Immature natural killer cell (primary cell): ENCODE results near the gene B3GAT3. TPM values are rescaled to one million over a fixed set of nuclear protein-coding genes. Genes with fewer than 3 reads are reported as not detected.

ENCODE experiments used
- DNase-seq, 3 donors: peaks; one replicate each; pipeline ENCODE4 v3.0.0; 2022; ENCODE audit warnings: mixed read lengths in 1 of 3
- H3K27ac Mint-ChIP-seq, 6 donors: one replicate each; pipeline ENCODE4 v1.8.0; 2020; ENCODE audit warnings: mixed read lengths in 6 of 6, mild to moderate bottlenecking in 5 of 6, inconsistent platforms in 4 of 6, moderate library complexity in 3 of 6
- H3K27me3 Mint-ChIP-seq, 3 donors: one replicate each; pipeline ENCODE4 v1.8.0; 2020 to 2021; ENCODE audit warnings: low read depth in 3 of 3, mild to moderate bottlenecking in 3 of 3, mixed read lengths in 3 of 3, moderate library complexity in 3 of 3, inconsistent platforms in 1 of 3
- H3K36me3 Mint-ChIP-seq, 3 donors: one replicate each; pipeline ENCODE4 v1.8.0; 2020; ENCODE audit warnings: mixed read lengths in 3 of 3, inconsistent platforms in 2 of 3, mild to moderate bottlenecking in 2 of 3
- H3K4me1 Mint-ChIP-seq, 2 donors: one replicate each; pipeline ENCODE4 v1.8.0; 2020; ENCODE audit warnings: inconsistent platforms in 2 of 2, mild to moderate bottlenecking in 2 of 2, mixed read lengths in 2 of 2, moderate library complexity in 1 of 2
- H3K4me3 Mint-ChIP-seq, 5 donors: one replicate each; pipeline ENCODE4 v1.8.0; 2020; ENCODE audit warnings: mild to moderate bottlenecking in 5 of 5, mixed read lengths in 5 of 5, inconsistent platforms in 3 of 5, moderate library complexity in 3 of 5
- H3K9me3 Mint-ChIP-seq, 6 donors: one replicate each; pipeline ENCODE4 v1.8.0; 2020; ENCODE audit warnings: mild to moderate bottlenecking in 6 of 6, mixed read lengths in 6 of 6, inconsistent platforms in 4 of 6, moderate library complexity in 3 of 6
- polyA plus RNA-seq, 3 donors: library from polyadenylated mRNA; unstranded; fragments of 300-500 nt; fragmentation: Illumina TruSeq; gene quantifications; one replicate each; pipeline ENCODE4 v1.2.3, GENCODE V29; 2021

B3GAT3 gene
- polyA plus RNA-seq, 3 donors from 2014 or later = 35.5 to 54.1 (median 49.7) TPM

GRCh38 chr11:62605467-62605866 is 16.3 kb downstream of the B3GAT3 start:
- H3K27ac Mint-ChIP-seq = no peak overlapping the region
- H3K9me3 Mint-ChIP-seq = no peaks in the 10 kb centered on the region
- peaks cover 4 to 31% (median 25%) of the 10 kb centered on the region in 3 donors for H3K36me3 Mint-ChIP-seq
- DNase-seq = no peak
- H3K27me3 Mint-ChIP-seq = peaks cover 5 to 7% (median 6%) of the 10 kb centered on the region in 3 donors
- peaks cover 30 to 35% of the 10 kb centered on the region in 2 donors for H3K4me1 Mint-ChIP-seq
- no peak overlapping the region for H3K4me3 Mint-ChIP-seq

GRCh38 chr11:62604460-62605120 is 17.2 kb downstream of the B3GAT3 start:
- DNase-seq = no peak
- Mint-ChIP-seq H3K36me3 (peaks cover under 1 to 29% (median 28%) of the 10 kb centered on the region in 3 donors), H3K9me3 (no peaks in the 10 kb centered on the region), H3K27ac (peak overlapping the region in 1 of 6 donors; percentile 61), H3K27me3 (peaks cover 4 to 10% (median 5%) of the 10 kb centered on the region in 3 donors), H3K4me1 (peaks cover 33 to 38% of the 10 kb centered on the region in 2 donors), H3K4me3 (peak overlapping the region in 1 of 5 donors; percentile 61)

GRCh38 chr11:62603776-62604299 is 17.9 kb downstream of the B3GAT3 start:
- peak overlapping the region in 4 of 5 donors; percentile 64 to 82 (median 80) for H3K4me3 Mint-ChIP-seq
- peaks cover 8 to 37% (median 35%) of the 10 kb centered on the region in 3 donors for H3K36me3 Mint-ChIP-seq
- H3K4me1 Mint-ChIP-seq = peaks cover 41 to 44% of the 10 kb centered on the region in 2 donors
- DNase-seq = no peak
- no peaks in the 10 kb centered on the region for H3K9me3 Mint-ChIP-seq
- peak overlapping the region in 5 of 6 donors; percentile 42 to 73 (median 61) for H3K27ac Mint-ChIP-seq
- peaks cover 9 to 10% (median 10%) of the 10 kb centered on the region in 3 donors for H3K27me3 Mint-ChIP-seq

- peaks cover 48 to 49% of the 10 kb centered on the region in 2 donors for H3K4me1 Mint-ChIP-seq
- H3K36me3 Mint-ChIP-seq = peaks cover 14 to 43% (median 41%) of the 10 kb centered on the region in 3 donors
- no peak for DNase-seq
- H3K27me3 Mint-ChIP-seq = peaks cover 10 to 11% (median 11%) of the 10 kb centered on the region in 3 donors
- peak overlapping the region; percentile 64 to 82 (median 78) for H3K4me3 Mint-ChIP-seq
- peak overlapping the region in 5 of 6 donors; percentile 17 to 78 (median 65) for H3K27ac Mint-ChIP-seq
- no peaks in the 10 kb centered on the region for H3K9me3 Mint-ChIP-seq
Observed at GRCh38 chr11:62603072-62603408, 18.7 kb downstream of the B3GAT3 start.

GRCh38 chr11:62602141-62603071 is 19.4 kb downstream of the B3GAT3 start:
- Mint-ChIP-seq H3K27ac (peak overlapping the region; percentile 77 to 99 (median 92)), H3K9me3 (no peaks in the 10 kb centered on the region), H3K27me3 (peaks cover 10 to 11% (median 11%) of the 10 kb centered on the region in 3 donors), H3K4me3 (peak overlapping the region; percentile 92 to 99 (median 97)), H3K4me1 (peaks cover 49 to 55% of the 10 kb centered on the region in 2 donors), H3K36me3 (peaks cover 18 to 42% (median 35%) of the 10 kb centered on the region in 3 donors)
- no peak for DNase-seq

GRCh38 chr11:62601372-62602140 is 20.2 kb downstream of the B3GAT3 start, which contains the start of gene MTA2:
Gene MTA2 (minus strand): TSS chr11:62601865. CDS start chr11:62601450, 415 bp downstream.
- peaks cover 22 to 45% (median 35%) of the 10 kb centered on the region in 3 donors for H3K36me3 Mint-ChIP-seq
- H3K4me3 Mint-ChIP-seq = peak within 1 kb of the TSS; percentile 92 to 99 (median 97)
- H3K27ac Mint-ChIP-seq = peak within 1 kb of the TSS; percentile 93 to 99 (median 97)
- peaks cover 9 to 11% (median 10%) of the 10 kb centered on the region in 3 donors for H3K27me3 Mint-ChIP-seq
- H3K9me3 Mint-ChIP-seq = no peaks in the 10 kb centered on the region
- H3K4me1 Mint-ChIP-seq = peaks cover 52 to 59% of the 10 kb centered on the region in 2 donors
- DNase-seq = peak; percentile 100

- Mint-ChIP-seq H3K4me3 (peak overlapping the region; percentile 92 to 99 (median 97)), H3K27ac (peak overlapping the region; percentile 93 to 99 (median 97)), H3K4me1 (peaks cover 52 to 59% of the 10 kb centered on the region in 2 donors), H3K9me3 (no peaks in the 10 kb centered on the region), H3K36me3 (peaks cover 22 to 43% (median 32%) of the 10 kb centered on the region in 3 donors), H3K27me3 (peaks cover 9 to 11% (median 10%) of the 10 kb centered on the region in 3 donors)
- DNase-seq = peak in 1 of 3 donors; percentile 49
Observed at GRCh38 chr11:62601122-62601371, 20.7 kb downstream of the B3GAT3 start.

- H3K36me3 Mint-ChIP-seq = peaks cover 24 to 46% (median 31%) of the 10 kb centered on the region in 3 donors
- peaks cover 52 to 59% of the 10 kb centered on the region in 2 donors for H3K4me1 Mint-ChIP-seq
- H3K9me3 Mint-ChIP-seq = no peaks in the 10 kb centered on the region
- H3K27ac Mint-ChIP-seq = peak overlapping the region; percentile 93 to 99 (median 97)
- H3K4me3 Mint-ChIP-seq = peak overlapping the region; percentile 92 to 99 (median 97)
- peaks cover 9 to 11% (median 10%) of the 10 kb centered on the region in 3 donors for H3K27me3 Mint-ChIP-seq
- no peak for DNase-seq
Observed at GRCh38 chr11:62600367-62601121, 21.2 kb downstream of the B3GAT3 start.

- Mint-ChIP-seq H3K4me1 (peaks cover 52 to 59% of the 10 kb centered on the region in 2 donors), H3K27me3 (peaks cover 9 to 11% (median 10%) of the 10 kb centered on the region in 3 donors), H3K4me3 (peak overlapping the region; percentile 92 to 99 (median 97)), H3K27ac (peak overlapping the region; percentile 93 to 99 (median 97)), H3K9me3 (no peaks in the 10 kb centered on the region), H3K36me3 (peaks cover 28 to 50% (median 32%) of the 10 kb centered on the region in 3 donors)
- DNase-seq = no peak
Observed at GRCh38 chr11:62599901-62600300, 21.9 kb downstream of the B3GAT3 start.

- peaks cover 9 to 11% (median 10%) of the 10 kb centered on the region in 3 donors for H3K27me3 Mint-ChIP-seq
- peaks cover 33 to 57% (median 35%) of the 10 kb centered on the region in 3 donors for H3K36me3 Mint-ChIP-seq
- H3K9me3 Mint-ChIP-seq = no peaks in the 10 kb centered on the region
- H3K4me3 Mint-ChIP-seq = peak overlapping the region; percentile 92 to 99 (median 97)
- peak; percentile 97 to 98 (median 97) for DNase-seq
- H3K27ac Mint-ChIP-seq = peak overlapping the region; percentile 93 to 99 (median 97)
- H3K4me1 Mint-ChIP-seq = peaks cover 55 to 66% of the 10 kb centered on the region in 2 donors
Observed at GRCh38 chr11:62599069-62599696, 22.6 kb downstream of the B3GAT3 start.

GRCh38 chr11:62595124-62595523 is 26.7 kb downstream of the B3GAT3 start:
- Mint-ChIP-seq H3K27me3 (peaks cover 11 to 25% (median 13%) of the 10 kb centered on the region in 3 donors), H3K4me1 (peaks cover 67 to 75% of the 10 kb centered on the region in 2 donors), H3K9me3 (no peaks in the 10 kb centered on the region), H3K4me3 (no peak overlapping the region), H3K27ac (peak overlapping the region in 3 of 6 donors; percentile 22 to 75 (median 57)), H3K36me3 (peaks cover 28 to 53% (median 38%) of the 10 kb centered on the region in 3 donors)
- no peak for DNase-seq
